Left forelimb (tissue), 1 donor: ENCODE data around the gene MCRIP1.

Experiments
- DNase-seq: peaks from one replicate; pipeline ENCODE4 v3.0.0-alpha.2; 2018; ENCODE audit warnings: low spot score

MCRIP1 gene

DNA sequence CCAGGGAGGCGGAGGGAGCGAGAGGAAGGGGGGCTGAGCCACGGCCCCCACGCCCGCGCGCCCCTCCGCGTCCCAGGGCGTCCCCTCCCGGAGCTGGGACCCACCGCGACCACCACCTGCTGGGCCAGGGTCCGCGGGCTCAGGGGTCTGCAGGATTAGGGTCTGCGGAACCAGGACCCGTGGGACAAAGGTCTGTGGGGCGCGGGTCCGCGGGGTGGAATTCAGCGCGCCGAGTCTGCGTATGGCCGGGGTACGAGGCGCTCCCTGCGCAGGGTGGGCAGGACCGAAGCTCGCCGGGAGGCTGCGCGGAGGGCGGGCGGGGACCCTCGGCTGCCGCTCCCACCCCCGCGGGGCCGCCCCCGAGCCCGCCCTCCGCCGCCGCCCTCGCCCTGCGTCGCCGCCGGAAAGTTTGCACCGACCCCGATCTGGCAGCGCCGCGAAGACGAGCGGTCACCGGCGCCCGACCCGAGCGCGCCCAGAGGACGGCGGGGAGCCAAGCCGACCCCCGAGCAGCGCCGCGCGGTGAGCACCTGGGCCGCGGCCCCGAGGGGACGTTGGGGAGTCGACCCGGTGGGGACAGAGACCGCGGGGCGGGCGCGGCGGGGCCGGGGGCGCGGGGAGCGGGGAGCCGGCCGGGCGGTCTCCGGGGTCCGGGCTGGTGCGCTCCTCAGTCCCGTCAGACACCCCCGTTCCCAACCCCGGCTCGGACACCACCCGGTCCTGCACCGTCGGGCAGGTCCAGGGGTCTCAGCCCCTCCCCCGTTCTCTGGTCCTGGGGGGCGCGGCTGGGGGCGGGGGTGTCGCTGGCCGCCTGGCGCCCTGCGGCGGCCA lies 29.1 kb downstream of the MCRIP1 start, which contains the start of gene GCGR:
TSS of gene GCGR (plus strand) at position 423 of the 831 bp plus-strand sequence. CDS start 4,869 bp downstream, outside the sequence.
- DNase-seq, result no peak

DNA sequence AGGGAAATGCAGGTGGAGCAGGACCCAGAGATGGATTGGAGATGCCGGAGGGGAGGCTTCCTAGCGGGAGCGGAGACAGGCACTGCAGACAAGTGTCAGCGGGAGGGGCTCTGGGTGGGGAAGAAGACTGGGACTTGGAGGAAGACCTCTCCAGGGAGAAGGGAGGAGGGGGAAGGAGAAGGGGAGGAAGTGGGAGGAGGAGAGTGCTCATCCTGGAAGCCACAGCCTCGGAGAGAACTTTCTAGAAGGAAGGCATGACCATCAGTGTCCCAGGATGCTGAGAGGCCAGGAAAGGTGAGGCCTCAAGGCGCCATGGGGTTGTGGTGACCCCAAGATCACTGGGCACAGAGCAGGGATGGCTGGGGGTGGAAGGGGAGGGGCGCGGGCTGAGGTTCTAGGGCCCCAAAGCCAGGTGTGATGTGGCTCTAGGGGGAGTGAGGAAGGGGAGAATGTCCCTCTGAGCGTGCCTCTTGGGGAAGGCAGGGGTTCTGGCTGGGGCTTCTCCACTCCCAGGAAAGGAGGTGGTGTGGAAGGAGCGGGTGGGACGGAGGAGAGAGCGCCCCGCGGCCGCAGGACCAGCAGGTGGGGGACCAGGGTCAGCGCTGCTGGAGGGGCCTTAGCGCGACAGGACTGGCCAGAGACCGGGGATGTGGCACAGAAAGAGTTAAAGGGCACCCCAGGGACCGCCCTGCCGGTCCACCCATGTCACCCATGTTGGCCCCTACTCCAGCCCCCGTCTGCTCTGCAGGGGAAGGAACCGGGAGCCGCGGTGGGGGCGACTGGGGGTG lies 30.0 kb downstream of the MCRIP1 start:
- no peak for DNase-seq

DNA sequence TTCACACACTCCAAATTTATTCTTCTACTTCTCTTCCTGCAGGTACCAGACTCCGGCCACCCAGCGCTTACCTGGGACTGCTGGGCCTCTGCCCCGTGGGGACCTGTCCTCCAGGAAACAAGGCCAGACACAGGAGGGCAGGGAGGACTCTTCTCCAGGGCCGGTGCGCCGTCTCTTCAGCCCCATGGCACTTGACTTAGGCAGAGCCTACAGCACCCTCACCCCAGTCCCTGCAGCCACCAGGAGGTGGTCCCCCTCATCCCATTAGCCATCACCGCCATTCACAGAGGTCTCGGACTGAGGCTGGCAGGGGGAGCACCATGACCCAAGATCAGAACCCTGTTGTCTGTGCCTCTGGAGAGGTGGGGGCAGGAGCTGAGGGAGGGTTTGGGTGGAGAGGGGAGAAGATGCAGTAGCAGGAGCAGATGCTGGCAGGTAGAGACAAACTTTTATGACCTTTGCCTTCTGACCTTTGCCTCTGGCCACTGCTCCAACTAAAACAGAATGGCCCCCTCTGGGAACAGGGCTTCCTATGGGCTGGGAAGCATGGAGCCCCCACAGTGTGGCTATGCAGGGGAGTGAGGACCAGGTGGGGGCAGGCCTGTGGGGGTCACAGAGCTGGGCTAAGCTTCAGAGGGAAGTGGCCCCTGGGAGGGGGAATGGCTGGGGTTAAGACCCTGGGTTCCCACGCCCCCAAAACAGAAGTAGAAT lies 30.9 kb downstream of the MCRIP1 start:
- no peak for DNase-seq

DNA sequence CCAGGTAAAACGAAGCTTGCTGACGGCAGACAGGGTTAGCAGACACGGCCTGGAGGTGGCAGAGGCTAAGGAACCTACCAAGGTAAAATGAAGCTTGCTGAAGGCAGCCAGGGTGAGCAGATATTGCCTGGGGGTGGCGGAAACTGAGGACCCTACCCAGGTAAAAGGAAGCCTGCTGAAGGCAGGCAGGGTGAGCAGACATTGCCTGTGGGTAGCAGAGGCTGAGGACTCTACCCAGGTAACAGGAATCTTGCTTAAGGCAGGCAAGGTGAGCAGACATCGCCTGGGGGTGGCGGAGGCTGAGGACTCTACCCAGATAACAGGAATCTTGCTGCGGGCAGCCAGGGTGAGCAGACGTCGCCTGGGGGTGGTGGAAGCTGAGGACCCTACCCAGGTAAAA lies 31.8 kb downstream of the MCRIP1 start:
- no peak for DNase-seq

DNA sequence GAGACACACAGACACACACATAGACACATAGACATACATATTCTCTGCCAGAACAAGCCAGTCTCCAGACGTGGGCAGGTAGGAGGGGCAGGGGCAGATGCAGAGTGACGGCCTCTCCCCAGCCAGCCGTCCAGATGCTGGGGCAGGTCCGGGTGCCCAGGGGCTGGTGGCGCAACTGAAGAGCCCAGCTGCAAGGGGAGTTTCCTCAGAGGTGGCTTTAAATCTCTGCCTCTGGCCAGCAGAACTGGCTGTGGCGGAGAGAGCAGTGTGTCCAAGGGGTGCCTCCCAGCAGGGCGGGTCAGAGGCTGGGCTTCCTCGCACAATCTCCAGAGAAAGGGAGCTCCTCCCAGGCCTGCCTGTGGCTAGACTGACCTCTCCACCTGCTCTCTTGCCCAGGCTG lies 38.6 kb downstream of the MCRIP1 start:
- DNase-seq, result no peak

DNA sequence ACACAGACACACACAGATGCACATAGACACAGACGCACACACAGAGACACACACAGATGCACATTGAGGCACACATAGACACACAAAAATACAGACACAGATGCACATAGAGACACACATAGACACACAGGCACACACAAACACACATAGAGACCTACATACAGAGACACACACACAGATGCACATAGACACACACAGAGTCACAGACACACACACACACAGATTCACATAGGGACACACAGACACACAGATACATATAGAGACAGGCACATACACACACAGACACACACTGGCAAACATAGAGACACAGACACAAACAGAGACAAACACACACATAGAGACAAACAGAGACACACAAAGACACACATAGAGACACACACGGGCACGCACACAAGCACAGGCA lies 39.0 kb downstream of the MCRIP1 start:
- DNase-seq, result no peak

DNA sequence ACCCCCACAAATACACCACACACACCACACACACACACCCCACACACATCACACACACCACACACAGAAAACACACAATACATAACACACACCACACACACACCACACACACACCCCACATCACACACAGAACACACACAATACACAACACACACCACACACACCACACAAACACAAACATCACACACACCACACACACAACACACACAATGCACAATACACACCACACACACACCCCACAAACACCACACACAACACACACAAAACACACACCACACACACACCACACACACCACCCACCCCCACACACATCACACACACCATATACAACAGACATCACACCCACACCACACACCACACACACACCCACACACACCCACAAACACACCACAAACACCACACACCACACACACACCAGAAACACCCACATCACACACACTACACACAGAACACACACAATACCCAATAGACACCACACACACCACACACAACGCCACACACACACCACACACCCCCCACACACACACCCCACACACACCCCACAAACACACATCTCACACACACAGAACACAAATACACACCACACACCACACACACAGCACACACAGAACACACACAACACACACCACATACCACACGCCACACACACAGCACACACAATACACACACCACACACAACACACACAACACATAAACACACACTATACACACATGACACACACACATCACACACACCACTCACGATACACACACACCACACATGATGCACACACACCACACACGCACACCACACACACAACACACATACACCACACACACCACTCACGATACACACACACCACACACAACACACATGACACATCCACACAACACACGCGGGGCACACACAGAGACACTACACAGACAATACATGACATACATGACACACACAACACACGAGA lies 40.1 kb downstream of the MCRIP1 start:
- no peak for DNase-seq
